Loucy (cell line): ENCODE results near the gene MAP2.

ENCODE experiments used
- H2AFZ ChIP-seq: fragments of 200-600 bp; sonication (generic); 2 replicates; pipeline ENCODE4 v1.6.0; 2016; ENCODE audit warnings: antibody characterized with exemption, mild to moderate bottlenecking, low read length, moderate library complexity
- H3F3A ChIP-seq: fragments of 200-600 bp; 2 replicates; pipeline ENCODE4 v1.6.0; 2016; ENCODE audit warnings: antibody characterized with exemption, low read depth, mild to moderate bottlenecking
- H3K27me3 ChIP-seq: fragments of 200-600 bp; sonication (generic); 2 replicates; pipeline ENCODE4 v1.6.1; 2014; ENCODE audit warnings: low read length, mild to moderate bottlenecking; ENCODE audit not compliant: insufficient read depth, poor library complexity, severe bottlenecking
- H3K36me3 ChIP-seq: fragments of 200-600 bp; sonication (generic); 2 replicates; pipeline ENCODE4 v1.6.1; 2016; ENCODE audit warnings: low read length; ENCODE audit not compliant: insufficient read depth
- H3K4me1 ChIP-seq: fragments of 200-600 bp; sonication (generic); 2 replicates; pipeline ENCODE4 v1.5.1; 2014; ENCODE audit warnings: low read length, mild to moderate bottlenecking; ENCODE audit not compliant: insufficient read depth, poor library complexity, severe bottlenecking
- H3K4me2 ChIP-seq: fragments of 200-600 bp; sonication (generic); 2 replicates; pipeline ENCODE4 v1.6.0; 2014; ENCODE audit warnings: antibody characterized with exemption, low read length, low read depth, mild to moderate bottlenecking; ENCODE audit not compliant: poor library complexity, severe bottlenecking
- H3K4me3 ChIP-seq: fragments of 200-600 bp; sonication (generic); 2 replicates; pipeline ENCODE4 v1.5.1; 2014; ENCODE audit warnings: low read length, mild to moderate bottlenecking, mixed read lengths; ENCODE audit not compliant: poor library complexity, severe bottlenecking
- H3K79me2 ChIP-seq: fragments of 200-600 bp; sonication (generic); 2 replicates; pipeline ENCODE4 v1.6.1; 2014; ENCODE audit warnings: low read length; ENCODE audit not compliant: insufficient read depth
- H3K9ac ChIP-seq: fragments of 200-600 bp; sonication (generic); 2 replicates; pipeline ENCODE4 v1.6.0; 2014; ENCODE audit warnings: mild to moderate bottlenecking, low read depth, low read length, moderate library complexity; ENCODE audit not compliant: poor library complexity, severe bottlenecking
- H3K9me2 ChIP-seq: fragments of 200-600 bp; sonication (generic); replicated peaks from 2 replicates; pipeline ENCODE4 v1.6.1; 2016; ENCODE audit warnings: low read depth, low read length, mixed read lengths
- H3K9me3 ChIP-seq: fragments of 200-600 bp; sonication (generic); 2 replicates; pipeline ENCODE4 v1.6.1; 2014; ENCODE audit warnings: mild to moderate bottlenecking, antibody characterized with exemption, low read length, low read depth; ENCODE audit not compliant: insufficient read depth
- H4K20me1 ChIP-seq: fragments of 200-600 bp; sonication (generic); 2 replicates; pipeline ENCODE4 v1.6.0; 2014; ENCODE audit warnings: antibody characterized with exemption, low read length, mild to moderate bottlenecking; ENCODE audit not compliant: insufficient read depth, poor library complexity, severe bottlenecking
- EZH2phosphoT487 ChIP-seq: fragments of 200-600 bp; IDR thresholded peaks from 2 replicates; pipeline ENCODE4 v1.6.1; 2018; ENCODE audit warnings: antibody characterized with exemption, mild to moderate bottlenecking, moderate library complexity, borderline replicate concordance
- TF ChIP-seq, protein P1 (sequence below): fragments of 200-600 bp; sonication (generic); conservative IDR thresholded peaks from 2 replicates; pipeline ENCODE4 v1.5.1; 2014; ENCODE audit warnings: mild to moderate bottlenecking, antibody characterized with exemption, low read length

The MAP2 gene

DNA sequence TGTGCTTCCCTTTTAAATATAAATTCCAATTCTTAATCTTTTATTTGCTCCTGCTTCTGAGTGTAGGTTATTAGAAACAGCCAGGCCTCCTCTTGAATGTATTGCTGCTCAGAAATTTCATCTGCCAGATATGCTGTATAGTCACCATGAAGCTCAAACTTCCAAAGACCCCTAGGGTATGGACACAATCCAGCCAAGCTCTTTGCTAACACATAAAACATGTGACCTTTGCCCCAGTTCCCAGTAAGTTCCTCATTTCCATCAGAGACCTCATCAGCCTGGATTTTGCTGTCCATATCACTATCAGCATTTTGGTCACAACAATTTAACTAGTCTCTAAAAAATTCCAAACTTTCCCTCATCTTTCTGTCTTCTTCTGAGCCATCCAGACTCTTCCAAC lies 75.2 kb downstream of the MAP2 start:
- no peaks in the 10 kb centered on the region for H3K27me3 ChIP-seq
- TF ChIP-seq, protein P1, sequence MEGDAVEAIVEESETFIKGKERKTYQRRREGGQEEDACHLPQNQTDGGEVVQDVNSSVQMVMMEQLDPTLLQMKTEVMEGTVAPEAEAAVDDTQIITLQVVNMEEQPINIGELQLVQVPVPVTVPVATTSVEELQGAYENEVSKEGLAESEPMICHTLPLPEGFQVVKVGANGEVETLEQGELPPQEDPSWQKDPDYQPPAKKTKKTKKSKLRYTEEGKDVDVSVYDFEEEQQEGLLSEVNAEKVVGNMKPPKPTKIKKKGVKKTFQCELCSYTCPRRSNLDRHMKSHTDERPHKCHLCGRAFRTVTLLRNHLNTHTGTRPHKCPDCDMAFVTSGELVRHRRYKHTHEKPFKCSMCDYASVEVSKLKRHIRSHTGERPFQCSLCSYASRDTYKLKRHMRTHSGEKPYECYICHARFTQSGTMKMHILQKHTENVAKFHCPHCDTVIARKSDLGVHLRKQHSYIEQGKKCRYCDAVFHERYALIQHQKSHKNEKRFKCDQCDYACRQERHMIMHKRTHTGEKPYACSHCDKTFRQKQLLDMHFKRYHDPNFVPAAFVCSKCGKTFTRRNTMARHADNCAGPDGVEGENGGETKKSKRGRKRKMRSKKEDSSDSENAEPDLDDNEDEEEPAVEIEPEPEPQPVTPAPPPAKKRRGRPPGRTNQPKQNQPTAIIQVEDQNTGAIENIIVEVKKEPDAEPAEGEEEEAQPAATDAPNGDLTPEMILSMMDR = no peak
- no peak for TF ChIP-seq EZH2phosphoT487
- no peaks in the 10 kb centered on the region for H4K20me1 ChIP-seq
- no peak overlapping the region for H3K9ac ChIP-seq
- H3K4me1 ChIP-seq = no peaks in the 10 kb centered on the region
- no peak overlapping the region for H3K4me3 ChIP-seq
- H3K9me3 ChIP-seq = no peaks in the 10 kb centered on the region
- H3K4me2 ChIP-seq = no peak overlapping the region
- H3F3A ChIP-seq = no peaks in the 10 kb centered on the region
- H3K36me3 ChIP-seq = no peaks in the 10 kb centered on the region
- no peak overlapping the region for H2AFZ ChIP-seq
- no peaks in the 10 kb centered on the region for H3K9me2 ChIP-seq
- H3K79me2 ChIP-seq = no peaks in the 10 kb centered on the region

DNA sequence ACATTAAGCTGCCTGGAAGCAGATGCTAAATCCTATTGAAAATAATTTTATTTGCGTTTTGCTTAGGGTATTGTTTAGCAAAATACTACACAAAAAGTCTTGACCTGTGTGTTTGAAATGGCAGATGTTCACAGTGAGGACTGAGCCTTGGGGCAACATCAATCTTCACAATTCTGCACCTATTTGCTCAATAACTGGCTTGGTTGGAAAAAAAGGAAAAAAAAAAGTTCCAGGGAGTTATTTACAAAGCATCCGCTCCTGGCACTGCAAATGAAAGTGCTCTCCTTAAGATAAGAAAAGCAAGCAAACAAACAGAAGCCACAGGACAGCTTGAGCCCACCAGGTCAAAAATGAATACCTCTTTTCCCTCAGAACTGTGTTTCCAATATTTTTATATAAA lies 77.7 kb downstream of the MAP2 start:
- Histone ChIP-seq H2AFZ (no peak overlapping the region), H3K4me3 (no peak overlapping the region), H3K27me3 (no peaks in the 10 kb centered on the region), H3K4me1 (no peaks in the 10 kb centered on the region), H4K20me1 (no peaks in the 10 kb centered on the region), H3K36me3 (no peaks in the 10 kb centered on the region), H3F3A (no peaks in the 10 kb centered on the region), H3K4me2 (no peak overlapping the region), H3K9me3 (no peaks in the 10 kb centered on the region), H3K79me2 (no peaks in the 10 kb centered on the region), H3K9me2 (no peaks in the 10 kb centered on the region), H3K9ac (no peak overlapping the region)
- TF ChIP-seq EZH2phosphoT487 = no peak
- TF ChIP-seq, protein P1 = no peak

DNA sequence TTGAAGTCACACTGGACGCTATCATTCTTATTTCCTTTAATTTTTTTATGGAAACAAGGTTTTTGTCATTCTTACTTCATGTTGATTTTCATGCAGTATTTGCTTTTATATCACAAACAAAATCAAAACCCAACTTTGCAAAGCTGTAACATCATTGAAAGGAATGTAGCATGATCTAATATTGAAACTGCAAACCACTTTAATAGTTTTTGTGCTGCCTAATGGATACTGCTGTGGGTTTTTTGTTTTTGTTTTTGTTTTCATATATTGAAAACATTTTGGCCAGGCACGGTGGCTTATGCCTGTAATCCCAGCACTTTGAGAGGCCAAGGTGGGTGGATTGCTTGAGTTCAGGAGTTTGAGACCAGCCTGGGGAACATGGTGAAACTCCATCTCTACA lies 81.6 kb downstream of the MAP2 start:
- no peak overlapping the region for H3K4me3 ChIP-seq
- no peak overlapping the region for H3K9ac ChIP-seq
- no peaks in the 10 kb centered on the region for H3K4me1 ChIP-seq
- no peak overlapping the region for H2AFZ ChIP-seq
- H3K9me3 ChIP-seq = no peaks in the 10 kb centered on the region
- H4K20me1 ChIP-seq = no peaks in the 10 kb centered on the region
- no peaks in the 10 kb centered on the region for H3K27me3 ChIP-seq
- H3K79me2 ChIP-seq = no peaks in the 10 kb centered on the region
- no peaks in the 10 kb centered on the region for H3K36me3 ChIP-seq
- H3K4me2 ChIP-seq = no peak overlapping the region
- TF ChIP-seq, protein P1 = no peak
- no peak for TF ChIP-seq EZH2phosphoT487
- no peaks in the 10 kb centered on the region for H3F3A ChIP-seq
- H3K9me2 ChIP-seq = no peaks in the 10 kb centered on the region
